Activated T-helper 1 cell treated with anti-CD3 and anti-CD28 coated beads, Interleukin-2, amount 50 U/mL, for 16 hours (primary cell): Measurements from ENCODE around the gene WWP2.

Experiments
- DNase-seq, 2 donors: peaks; one replicate each; pipeline ENCODE4 v3.0.0-alpha.2; 2020; ENCODE audit warnings: low read depth in 1 of 2, low spot score in 1 of 2

The WWP2 gene

DNA sequence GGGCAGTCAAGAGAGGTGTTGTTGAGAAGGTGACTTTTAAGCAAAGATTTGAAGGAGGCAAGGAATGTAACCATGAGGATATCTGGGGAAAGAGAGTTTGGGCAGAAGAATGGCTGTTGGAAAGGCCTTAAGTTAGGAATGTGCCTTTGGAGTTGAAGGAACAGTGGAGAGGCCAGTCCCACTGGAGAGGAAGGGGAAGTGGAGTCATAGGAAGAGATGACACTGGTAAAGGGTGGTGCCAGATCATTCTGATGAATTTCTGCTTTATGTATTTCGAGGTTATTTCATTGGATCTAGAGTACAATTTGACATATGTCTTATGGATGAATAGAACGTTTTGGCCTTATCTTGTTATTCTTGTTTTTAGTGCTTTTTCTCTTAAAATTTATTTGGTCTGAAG, 93.5 kb downstream of the WWP2 start:
- no peak for DNase-seq

DNA sequence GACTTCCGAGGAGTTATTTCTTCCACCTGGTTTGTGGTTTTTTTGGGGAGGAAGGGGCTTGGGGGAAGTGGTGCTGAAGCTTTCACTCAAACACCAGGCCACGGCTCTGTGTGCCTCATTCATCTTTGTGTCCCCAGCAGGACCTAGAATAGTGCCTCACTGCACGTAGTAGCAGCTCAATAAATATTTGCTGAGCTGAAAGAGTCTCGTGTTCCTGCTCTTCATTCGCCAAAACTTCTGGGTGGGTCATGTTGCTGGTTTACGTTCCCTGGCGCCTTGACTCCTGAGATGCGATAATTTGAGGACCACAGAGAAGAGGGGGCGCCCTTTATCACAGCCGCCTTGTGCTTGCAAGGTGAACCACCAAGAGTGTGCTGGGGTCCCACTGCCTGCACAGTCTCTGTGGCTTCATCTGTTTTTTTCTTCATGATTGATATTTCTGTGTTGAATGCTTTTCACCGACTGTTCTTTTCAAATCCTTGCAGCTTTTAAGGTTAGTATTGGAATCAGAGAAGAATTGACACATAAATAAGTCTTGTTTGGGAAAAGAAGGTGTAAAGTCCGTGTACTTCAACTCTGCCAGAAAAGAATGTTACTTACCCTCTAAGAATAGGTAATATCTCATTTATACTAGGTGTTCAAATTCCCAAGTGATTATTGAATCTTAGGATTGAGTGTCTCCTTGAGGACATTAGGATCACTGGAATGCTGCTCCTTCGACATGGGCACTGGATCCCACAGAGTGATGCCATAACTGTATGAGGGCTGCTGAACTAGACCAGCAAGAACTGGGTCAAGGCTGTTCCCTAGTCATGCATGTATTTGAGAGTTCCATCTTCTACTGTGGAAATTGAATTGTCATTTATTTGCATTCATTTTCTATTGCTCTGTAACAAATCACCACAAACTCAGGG, 96.3 kb downstream of the WWP2 start:
- no peak for DNase-seq

DNA sequence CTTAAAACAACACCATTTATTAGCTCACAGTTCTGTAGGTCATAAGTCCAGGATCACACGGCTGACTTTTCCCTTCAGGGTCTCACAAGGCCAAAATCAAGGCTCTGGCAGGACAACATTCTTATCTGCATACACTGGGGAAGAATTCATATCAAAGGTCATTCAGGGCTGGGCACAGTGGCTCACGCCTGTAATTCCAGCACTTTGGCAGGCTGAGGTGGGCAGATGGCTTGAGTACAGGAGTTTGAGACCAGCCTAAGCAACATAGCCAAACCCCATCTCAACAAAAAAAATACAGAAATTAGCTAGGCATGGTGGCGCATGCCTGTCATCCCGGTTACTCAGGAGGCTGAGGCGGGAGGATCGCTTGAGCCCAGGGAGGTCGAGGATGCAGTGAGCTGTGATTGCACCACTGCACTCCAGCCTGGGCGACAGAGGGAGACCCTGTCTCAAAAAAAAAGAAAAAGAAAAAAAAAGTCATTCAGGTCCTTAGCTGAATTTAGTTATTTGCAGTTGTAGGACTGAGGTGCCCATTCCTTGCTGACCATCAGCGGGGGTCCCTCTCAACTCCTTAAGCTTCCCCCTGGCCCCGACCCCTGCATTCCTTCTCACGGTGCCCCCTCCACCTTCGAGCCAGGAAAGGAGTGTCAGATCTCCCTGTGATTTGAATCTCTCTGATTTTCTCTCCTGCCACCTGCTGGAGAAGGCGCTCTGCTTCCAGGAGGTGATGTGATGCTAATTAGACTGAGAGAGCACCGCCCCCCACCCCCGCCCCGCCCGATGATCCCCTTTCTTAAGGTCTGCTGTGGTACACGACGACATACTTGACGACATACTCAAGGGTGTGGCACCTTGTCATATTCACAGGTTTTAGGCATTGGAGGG, 97.2 kb downstream of the WWP2 start:
- no peak for DNase-seq

- DNase-seq: no peak
Observed at GRCh38 chr16:69860233-69861231, 98.4 kb downstream of the WWP2 start.

- no peak for DNase-seq
Observed at GRCh38 chr16:69861292-69862030, 99.3 kb downstream of the WWP2 start.

DNA sequence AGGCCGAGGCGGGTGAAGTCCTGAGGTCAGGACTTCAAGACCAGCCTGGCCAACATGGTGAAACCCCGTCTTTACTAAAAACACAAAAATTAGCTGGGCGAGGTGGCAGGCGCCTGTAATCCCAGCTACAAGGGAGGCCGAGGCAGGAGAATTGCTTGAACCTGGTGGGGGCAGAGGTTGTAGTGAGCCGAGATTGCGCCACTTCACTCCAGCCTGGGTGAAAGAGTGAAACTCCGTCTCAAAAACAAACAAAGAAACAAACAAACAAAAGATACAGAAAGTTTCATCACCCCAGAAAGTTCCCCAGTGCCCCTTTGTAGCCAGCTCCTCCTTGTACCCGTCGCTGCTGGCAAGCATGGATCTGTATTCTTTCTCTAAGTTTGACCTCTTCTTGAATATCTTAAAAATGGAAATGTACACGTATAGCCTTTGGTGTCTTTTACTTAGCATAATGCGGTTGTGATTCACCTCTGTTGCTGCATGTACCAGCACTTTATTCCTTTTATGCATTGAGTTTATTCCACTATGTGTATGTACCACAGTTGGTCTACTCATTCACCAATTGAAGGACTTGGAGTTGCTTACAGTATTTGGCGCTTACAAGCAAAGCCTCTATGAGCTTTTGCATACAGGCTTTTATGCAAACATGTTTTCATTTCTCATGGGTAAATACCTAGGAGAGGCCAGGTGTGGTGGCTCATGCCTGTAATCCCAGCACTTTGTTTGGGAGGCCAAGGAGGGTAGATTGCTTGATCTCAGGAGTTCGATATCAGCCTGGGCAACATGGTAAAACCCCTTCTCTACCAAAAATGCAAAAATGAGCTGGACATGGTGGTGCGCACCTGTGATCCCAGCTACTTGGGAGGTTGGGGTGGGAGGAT, 101.5 kb downstream of the WWP2 start:
- DNase-seq: no peak

- no peak for DNase-seq
Observed at GRCh38 chr16:69865701-69866100, 103.6 kb downstream of the WWP2 start.

DNA sequence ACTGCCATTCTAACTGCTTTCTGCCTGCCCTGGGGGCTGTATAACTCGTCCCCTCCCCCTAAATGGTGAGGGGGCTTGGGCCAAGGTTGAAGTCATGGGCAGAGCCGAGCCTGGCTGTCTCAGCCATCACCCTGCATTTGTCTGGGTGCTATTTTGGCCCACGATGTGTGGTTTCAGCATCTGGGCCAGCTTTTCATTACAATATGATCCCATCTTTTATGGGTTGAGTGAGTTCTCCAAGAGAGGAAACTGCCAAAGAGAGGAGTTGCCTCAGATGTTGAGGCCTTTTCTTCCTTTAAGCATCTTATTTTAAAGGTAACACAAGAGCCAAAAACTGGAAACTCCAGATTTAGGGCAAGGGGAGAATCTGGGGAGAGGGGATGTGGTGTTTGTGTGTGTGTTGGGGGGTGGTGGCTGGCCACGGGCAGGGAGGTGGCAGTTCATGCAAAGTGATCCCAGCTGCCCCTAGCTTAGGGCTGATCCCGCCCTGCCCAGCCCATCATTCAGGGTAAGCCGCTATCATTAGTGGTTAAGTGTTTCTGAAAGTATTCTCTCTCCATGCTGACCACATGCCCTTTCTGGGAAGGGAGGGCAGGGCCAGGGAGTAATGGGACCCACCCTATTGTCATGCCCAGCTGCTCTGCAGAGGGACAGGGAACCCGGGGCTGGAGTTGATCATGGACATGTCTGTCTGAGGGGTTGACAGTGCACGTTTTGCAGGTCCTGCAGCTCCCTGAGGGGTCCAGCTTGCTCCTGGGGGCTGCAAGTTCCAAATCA, 105.8 kb downstream of the WWP2 start:
- DNase-seq: no peak

GRCh38 chr16:69870761-69871160, 108.6 kb downstream of the WWP2 start:
- no peak for DNase-seq

DNA sequence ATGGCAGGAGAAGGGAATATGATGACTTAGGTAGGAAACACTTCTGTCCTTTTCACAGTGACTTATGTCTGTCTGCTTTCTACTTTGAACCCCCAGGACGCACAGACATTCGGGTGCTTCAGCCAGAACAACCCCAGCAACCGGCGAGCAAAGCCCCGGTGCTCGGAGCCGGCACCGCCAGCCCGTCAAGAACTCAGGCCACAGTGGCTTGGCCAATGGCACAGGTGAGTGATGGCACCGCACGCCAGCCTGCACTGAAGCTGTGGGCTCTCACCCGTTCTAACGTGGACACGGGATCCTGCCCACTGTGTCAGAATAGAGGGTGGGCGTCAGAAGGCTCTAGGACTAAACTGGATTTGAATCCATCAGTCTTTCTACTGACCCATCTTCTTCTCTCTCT, 109.6 kb downstream of the WWP2 start:
- no peak for DNase-seq

- no peak for DNase-seq
Observed at GRCh38 chr16:69872888-69873287, 110.8 kb downstream of the WWP2 start.

GRCh38 chr16:69873783-69874182, 111.7 kb downstream of the WWP2 start:
- no peak for DNase-seq

DNA sequence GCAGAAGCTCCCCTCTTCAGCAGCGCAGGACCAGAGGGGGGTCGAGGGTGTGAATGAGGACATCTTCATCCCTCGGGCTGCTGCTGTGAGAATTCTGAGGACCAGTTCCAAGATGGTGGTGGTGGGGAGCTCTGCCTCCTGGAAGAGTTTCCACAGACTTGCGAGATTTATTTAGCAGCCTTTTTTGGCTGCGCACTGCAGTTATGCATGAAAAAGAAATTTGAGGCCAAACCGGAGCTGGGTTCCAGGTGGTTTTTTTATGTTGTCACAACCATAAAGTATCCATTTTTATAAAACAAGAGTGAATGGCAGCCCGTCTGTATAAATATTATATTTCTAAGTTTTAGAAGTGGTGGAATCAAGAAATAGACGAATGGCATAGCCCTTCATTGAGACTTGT, 112.1 kb downstream of the WWP2 start:
- DNase-seq: no peak

GRCh38 chr16:69880640-69881133, 118.6 kb downstream of the WWP2 start:
- no peak for DNase-seq

DNA sequence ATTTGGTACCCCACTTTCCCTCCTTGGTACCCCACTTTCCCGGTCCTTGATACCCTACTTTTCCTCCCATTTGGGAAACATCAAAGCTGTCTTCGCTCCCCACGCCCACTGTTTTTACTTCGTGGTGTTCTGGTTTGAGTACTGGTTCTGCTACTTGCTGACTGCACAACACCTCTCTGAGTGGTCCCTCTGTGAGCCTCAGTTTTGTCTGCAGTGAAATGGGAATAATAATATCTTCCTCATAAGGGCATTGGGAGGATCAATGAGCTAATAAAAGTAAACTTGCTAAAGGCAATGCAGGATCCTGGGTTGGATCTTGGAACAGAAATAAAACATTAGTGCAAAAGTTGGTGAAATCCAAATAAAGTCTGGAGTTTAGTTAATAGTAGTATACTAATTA, 119.0 kb downstream of the WWP2 start:
- no peak for DNase-seq

GRCh38 chr16:69883744-69884143, 121.6 kb downstream of the WWP2 start:
- no peak for DNase-seq

GRCh38 chr16:69885722-69886121, 123.6 kb downstream of the WWP2 start:
- DNase-seq: no peak

DNA sequence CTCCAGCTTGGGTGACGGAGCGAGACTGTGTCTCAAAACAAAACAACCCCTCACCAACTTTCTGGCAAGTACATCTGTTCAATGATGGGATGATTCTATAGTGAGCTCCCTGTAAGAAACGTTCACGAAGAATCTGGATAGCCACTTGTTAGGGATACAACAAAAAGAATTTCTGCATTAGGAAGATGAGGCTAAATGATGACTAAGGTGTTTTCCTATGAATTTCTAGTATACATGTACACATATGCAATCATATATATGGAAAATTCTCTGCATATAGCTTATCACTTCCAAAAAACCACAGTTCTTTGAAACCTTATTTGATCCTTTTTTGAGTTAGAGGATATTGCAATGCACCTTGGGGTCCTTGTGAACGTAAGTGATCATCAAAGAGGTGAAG, 124.6 kb downstream of the WWP2 start:
- no peak for DNase-seq
